DMS153 treated with DMSO at 0.1 percent for 48 hours (cell line): ENCODE results near the gene ADAM17.
"Not testable (repeated sequence)": the region's sequence is repeated elsewhere in the genome, so short reads cannot be mapped to it uniquely, and the experiment has no call there.

ENCODE experiments used
- DNase-seq: peaks from one replicate; lab custom pipeline; 2025; ENCODE audit not compliant: unreplicated experiment; lab: John Stamatoyannopoulos, UW

ADAM17 gene

DNA sequence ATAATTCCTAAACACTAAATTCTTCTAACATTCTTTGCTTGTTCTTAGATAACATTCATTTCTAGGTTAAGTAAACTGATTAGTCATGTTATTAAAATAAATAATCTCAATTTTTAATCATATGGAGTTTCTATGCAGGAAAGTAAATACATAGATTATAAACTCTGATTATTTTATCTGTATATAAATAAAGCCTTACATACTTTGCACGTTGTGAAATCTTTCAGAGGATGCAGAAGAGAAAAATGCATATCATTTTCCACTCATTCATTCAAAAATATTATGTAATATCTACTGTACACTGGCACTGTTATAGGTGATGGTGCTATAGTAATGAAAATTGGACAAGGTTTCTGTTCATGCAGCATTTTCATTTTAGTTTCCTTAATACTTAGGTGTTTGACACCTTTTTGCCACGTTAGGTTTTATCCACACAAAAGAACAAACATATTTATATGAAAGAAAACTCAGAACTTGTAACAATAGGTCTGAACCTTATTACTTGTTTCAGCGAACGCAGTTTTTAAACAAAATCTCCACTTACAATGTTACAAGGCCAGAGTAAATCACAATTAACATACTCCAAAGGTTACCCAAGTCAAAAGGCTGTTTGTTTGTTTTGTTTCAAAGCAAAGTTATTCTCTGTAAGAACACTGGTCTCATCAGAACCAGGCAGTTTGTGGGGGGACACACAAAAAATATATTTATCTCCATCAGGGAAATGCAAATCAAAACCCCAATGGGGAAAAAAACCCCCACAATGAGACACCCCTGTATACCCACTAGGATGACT lies 27.4 kb downstream of the ADAM17 start:
- DNase-seq = no peak

DNA sequence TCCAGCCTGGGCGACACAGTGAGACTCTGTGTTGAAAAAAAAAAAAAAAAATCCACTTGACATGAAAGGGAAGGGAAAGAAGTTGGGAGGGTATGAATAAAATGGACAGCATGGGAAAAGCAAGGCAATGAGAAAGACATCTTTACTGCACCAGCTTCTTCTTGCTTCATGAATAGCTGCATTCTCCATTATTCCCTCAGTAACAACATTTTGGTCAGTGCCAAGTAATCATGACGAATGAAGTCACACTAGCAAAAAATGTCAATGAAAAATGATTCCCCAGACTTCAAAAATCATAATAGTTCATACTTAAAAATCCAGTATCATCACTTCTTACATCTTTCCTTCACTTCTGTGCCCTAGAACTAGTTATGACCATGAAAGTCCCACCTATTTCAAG lies 30.4 kb downstream of the ADAM17 start:
- DNase-seq = no peak

DNA sequence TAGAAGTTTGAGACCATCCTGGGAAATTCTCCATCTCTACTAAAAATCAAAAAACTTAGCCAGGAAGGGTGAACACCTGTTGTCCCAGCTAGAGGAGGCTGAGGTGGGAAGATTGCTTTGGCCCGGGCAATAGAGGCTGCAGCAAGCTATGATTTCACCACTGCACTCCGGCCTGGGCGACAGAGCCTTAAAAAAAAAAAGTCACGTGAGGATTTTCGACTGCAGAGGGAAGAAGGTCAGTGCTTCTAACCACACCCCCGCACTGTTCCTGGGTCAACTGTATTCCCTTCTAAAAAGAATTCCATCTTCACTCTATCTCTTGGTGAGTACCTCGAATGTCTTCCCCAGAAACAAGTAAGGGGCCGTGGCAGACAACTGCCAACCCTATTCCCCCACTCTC lies 31.3 kb downstream of the ADAM17 start:
- DNase-seq = no peak

DNA sequence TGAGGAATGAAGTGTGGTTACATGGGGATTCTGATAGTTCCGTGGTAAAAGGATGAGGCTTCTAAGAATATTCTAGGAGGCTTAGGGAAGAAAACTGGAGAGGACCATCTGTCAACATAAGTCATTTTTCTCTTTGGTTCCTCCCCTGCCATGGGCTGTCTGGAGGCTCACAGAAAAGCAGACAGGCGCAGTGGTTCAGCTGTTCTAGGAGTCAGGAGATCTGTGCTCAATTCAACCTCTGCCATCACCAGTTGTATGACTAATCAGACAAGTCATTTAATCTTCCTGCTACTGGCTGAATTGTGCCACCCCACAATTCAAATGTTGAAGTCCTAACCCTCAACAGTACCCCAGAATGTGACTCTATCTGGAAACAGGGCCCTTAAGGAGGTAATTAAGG lies 36.4 kb downstream of the ADAM17 start:
- no peak for DNase-seq

GRCh38 chr2:9518780-9519179 lies 36.9 kb downstream of the ADAM17 start:
- DNase-seq = no peak

- no peak for DNase-seq
These were observed 37.5 kb downstream of the ADAM17 start for GRCh38 chr2:9518163-9518562.

DNA sequence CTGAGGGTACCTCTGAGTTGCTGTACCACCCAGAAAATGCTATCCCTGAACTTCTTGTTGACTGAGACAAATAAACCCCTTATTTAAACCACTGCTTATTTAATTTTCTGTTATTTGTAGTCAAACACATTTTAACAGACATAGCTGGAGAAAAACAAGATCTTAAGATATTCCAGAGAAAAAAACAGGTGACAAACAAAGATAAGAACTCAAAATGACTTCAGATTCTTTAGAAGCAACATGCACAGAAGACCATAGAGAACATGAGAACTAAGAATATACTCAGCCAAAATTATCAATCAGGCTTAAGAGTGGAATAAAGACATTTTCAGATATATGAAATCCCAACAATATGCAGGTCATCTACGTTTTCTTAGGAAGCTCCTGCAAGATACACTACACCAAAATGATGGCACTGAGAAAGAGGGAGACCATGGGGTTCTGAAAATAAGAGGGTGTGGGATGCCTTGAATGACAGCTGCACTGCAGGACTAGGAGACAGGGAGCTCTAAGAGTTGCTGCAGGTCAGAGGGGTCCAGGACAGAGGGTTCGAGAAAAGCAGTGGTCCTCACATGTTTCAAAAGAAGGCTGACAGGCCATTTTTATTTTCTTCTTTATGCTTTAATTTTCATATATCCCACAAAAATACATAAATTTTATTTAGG lies 38.4 kb downstream of the ADAM17 start:
- no peak for DNase-seq

DNA sequence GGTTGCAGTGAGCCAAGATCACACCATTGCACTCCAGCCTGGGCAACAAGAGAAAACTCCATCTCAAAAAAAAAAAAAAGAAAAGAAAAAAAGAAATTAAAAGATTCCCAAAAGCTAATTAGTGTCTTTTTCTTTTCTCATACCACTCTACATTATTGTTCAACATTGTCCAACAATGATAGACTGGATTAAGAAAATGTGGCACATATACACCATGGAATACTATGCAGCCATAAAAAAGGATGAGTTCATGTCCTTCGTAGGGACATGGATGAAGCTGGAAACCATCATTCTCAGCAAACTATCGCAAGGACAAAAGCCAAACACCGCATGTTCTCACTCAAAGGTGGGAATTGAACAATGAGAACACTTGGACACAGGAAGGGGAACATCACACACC lies 41.7 kb downstream of the ADAM17 start:
- DNase-seq = not testable (repeated sequence)

GRCh38 chr2:9508931-9509330 lies 46.7 kb downstream of the ADAM17 start:
- DNase-seq = no peak

- DNase-seq = no peak
These were observed 57.4 kb downstream of the ADAM17 start for GRCh38 chr2:9498210-9498609.

- DNase-seq = peak; percentile 33
These were observed 58.6 kb downstream of the ADAM17 start for GRCh38 chr2:9497017-9497416.

- no peak for DNase-seq
These were observed 61.5 kb downstream of the ADAM17 start for GRCh38 chr2:9494081-9494480.

GRCh38 chr2:9493478-9493877 lies 62.2 kb downstream of the ADAM17 start:
- no peak for DNase-seq

DNA sequence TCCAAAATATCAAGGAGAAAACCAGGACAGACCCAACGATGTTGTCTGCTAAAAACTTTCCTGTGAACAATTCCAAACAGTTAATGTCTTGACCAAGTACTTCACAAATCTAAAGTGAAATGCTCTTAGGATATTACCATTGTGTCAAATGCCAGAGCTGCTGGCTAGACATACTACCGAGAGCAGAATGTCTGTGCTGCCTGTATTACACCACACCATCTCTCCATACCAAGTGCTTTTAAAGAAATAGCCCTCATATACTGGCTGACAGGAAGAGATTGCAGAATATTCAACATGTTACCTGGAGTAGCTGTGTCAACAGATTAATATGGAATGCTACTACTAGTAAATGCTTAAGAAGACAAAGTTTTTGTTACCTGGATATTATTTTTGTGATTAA lies 62.7 kb downstream of the ADAM17 start:
- DNase-seq = no peak

DNA sequence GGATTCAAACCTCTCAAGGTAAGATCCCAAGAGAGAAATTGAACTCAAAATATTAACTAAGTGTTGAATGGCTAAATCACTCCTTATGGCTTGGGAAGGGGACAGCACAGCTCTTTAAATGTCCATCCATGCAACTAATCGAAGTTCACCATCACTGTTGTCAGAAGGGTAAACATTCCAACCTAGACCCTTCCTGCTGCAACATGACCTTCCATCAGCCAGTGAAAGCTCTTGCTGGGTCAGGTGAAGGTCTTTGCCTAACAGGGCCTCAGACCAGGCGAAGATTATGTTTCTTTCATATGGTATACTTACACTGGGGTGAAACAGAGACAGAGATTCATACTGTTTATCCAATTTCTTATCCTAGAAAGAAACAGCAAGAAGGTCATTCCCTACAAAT lies 64.8 kb downstream of the ADAM17 start:
- DNase-seq = no peak

GRCh38 chr2:9488583-9489547 lies 66.8 kb downstream of the ADAM17 start:
- no peak for DNase-seq

GRCh38 chr2:9484533-9484932 lies 71.1 kb downstream of the ADAM17 start:
- no peak for DNase-seq

DNA sequence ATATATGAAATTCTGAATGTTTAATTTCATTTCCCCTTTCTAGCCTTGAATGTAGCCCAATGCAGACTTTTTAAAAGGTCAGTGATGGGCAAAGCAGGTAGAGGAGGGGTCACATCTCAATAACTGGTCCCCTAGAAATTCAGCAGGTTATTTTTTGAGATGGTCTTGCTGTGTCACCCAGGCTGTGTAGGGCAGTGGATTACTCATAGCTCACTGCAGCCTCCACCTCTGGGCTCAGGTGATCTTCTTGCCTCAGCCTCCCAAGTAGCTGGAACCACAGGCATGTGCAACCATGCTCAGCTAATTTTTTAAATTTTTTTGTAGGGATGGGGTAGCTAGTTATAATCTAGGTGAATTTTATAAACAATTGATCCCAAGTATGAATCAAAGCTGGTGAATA lies 72.5 kb downstream of the ADAM17 start:
- no peak for DNase-seq

DNA sequence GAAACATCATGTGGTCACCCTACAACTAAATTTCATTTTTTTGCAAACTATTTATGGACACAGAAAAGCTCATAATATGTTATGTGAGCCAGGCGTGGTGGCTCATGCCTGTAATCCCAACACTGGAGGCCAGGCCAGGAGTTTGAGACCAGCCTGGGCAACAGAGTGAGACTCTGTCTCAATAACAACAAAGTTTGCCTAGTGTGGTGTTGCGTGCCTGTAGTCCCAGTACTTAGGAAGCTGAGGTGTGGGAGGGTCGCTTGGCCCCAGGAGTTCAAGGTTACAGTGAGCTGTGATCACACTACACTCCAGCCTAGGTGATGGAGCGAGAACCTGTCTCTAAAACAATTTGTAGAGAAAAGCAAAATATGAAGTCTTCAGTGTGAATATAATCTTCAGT lies 75.5 kb downstream of the ADAM17 start:
- no peak for DNase-seq

DNA sequence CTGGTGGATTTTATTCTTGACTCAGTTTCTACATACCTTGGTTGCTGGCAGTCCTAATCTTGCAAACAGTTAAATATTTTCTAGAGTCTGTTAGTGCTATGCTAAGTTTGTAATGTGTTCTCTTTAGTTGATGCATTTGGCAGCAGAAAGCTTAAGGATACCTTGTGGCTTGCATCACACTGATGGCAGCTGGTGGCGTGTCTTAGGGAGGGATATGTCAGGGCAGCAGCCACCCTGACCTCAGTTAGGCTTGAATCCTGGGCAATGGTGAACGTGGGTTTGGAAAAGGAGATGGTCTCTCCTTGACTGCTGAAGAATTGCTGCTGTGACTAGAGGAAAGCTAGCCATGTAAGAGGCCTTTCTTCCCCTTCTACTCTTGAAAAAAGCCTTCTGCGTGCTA lies 77.1 kb downstream of the ADAM17 start:
- no peak for DNase-seq

DNA sequence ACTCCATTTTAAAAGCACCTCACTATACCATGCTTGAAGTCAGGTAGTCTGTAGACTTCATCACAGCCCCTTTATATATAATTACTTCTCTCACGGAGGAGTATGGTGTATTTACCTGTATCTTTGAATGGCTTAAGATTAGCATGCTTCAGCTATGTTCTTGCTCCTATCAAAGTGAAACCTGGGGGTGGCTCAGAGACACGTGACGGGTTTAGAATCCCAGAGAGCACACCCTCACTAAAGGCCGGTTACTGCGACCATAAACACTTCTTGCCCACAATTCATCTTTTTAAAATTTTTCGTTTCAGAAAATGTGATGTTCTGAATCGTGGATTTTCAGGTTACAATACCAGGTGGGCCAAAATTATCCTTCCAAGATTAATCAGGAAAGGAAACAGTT lies 77.7 kb downstream of the ADAM17 start:
- DNase-seq = no peak
